HG03521 (cell line): ENCODE data around the gene TAOK1.

Experiments used
- ATAC-seq: cut with Tn5 transposase; IDR thresholded peaks from one replicate; pipeline ENCODE4 v1.9.1; 2021; ENCODE audit warnings: mild to moderate bottlenecking, moderate library complexity; ENCODE audit not compliant: unreplicated experiment

The TAOK1 gene

DNA sequence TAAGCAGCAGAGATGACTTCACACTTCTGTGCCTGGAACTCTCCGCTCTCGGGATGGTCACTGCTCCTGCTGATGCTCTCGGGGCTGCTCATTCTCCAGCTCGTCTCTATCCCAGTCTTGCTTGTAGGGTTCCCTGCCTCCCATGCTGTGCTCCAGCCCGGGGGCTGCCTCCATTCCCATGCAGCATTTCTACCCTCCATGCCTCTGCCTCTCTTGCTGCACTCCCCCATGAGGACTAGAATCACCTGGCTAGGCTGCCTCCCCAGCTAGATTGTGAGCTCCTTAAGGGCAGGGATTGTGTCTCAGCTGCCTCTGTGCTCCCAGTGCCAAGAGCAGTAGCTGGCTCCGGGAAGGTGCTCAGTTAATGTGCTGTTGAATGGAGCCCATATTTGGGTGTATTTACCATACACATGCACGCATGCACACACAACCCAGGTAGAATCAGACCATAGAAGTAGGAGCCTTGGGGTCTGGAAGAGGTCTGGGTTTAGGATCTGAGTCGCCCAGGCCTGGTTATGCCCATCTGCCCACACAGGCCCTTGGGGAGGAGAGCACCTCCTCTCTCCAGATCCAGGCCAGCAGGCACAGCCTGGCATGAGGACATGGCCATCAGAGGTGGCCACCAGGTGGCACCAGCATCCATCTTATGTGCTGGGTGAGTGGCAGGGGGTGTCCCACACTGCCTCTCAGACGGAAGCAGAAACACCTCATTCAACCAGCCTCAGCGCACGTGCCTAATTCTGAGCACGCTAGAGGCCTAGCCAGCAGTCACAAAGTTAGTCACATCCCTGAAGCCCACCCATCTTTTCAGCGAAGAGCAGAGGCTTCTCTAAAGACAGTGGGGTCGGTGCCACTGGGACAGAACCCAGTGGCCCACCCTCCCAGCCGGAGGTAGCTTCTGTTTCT, 190.0 kb downstream of the TAOK1 start:
- ATAC-seq: peak; percentile 67

DNA sequence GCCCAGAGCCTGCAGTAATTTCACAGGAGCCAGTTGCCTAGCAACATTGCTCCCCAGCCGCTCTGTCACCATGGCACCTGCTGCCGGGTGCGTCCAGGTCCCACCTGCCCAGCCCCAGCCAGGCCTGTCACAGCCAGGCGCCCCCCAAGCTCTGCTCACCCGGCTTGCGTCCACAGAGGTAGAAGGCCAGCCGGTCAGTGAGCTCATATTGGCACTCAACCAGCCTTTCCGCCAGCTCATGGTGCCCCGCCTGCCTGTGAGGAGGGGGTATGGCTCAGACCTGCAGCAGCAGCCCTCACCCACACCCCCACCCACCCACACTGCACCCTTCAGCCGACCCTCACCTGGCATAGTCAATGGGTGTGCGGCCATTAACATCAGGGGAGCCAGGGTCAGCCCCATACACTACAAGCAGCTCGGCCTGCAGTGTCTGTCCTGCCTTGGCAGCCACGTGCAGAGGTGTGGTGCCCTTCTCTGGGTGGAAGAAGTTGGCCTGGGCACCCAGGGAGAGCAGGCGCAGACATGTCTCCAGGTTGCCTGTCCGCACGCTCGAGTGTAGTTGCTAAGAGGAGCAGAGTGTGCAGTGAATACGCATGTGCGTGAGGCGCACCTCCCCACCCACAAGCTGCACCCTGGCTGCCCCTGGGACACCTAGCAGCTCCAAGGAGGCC, 191.6 kb downstream of the TAOK1 start:
- ATAC-seq: no peak

GRCh38 chr17:29582254-29582765, 192.1 kb downstream of the TAOK1 start:
- ATAC-seq: no peak

- no peak for ATAC-seq
Observed at GRCh38 chr17:29582772-29583171, 192.6 kb downstream of the TAOK1 start.

DNA sequence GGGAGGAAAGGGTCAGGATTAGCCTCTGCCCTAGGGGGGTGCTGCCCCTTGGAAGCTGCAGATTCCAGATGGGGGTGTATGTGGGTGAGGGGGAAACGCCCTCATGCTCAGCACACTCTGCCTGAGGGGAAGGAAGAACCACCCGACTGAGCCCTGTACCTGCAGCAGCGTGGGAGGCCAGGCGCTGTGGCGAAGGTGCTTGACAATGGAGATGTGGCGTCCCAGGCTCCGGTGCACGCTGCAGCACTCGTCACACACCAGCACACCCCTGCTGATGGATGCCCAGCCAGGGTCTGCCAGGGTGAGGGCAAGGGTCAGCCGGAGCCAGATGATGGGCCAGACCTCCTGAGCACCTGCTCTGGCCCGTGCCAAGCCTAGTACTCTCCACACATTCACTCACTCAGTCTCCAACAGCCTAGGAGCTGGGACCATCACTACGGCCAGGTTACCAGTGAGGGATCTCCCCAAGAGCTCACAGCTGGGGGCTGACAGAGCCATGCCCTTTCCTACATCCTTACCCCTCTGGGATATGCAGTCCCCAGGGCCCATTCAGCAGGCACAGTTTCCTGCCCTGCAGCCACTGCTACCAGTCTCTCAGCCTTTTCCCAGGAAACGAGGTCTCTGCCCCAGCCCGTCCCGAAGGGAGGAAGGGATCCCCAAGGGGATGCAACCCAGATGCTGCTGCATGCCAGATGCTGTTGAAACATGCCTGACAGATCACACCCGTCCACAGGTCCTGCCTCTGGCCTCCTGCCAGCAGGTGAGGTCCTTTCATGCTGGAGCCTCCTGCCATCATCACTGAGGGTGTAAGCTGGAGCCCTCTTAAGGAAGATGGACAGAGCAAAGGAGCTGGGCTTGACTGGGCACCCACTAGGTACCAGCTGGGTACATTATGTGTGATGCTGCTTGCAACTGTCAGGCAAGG, 193.4 kb downstream of the TAOK1 start:
- ATAC-seq: no peak

- no peak for ATAC-seq
Observed at GRCh38 chr17:29584452-29585079, 194.4 kb downstream of the TAOK1 start.

DNA sequence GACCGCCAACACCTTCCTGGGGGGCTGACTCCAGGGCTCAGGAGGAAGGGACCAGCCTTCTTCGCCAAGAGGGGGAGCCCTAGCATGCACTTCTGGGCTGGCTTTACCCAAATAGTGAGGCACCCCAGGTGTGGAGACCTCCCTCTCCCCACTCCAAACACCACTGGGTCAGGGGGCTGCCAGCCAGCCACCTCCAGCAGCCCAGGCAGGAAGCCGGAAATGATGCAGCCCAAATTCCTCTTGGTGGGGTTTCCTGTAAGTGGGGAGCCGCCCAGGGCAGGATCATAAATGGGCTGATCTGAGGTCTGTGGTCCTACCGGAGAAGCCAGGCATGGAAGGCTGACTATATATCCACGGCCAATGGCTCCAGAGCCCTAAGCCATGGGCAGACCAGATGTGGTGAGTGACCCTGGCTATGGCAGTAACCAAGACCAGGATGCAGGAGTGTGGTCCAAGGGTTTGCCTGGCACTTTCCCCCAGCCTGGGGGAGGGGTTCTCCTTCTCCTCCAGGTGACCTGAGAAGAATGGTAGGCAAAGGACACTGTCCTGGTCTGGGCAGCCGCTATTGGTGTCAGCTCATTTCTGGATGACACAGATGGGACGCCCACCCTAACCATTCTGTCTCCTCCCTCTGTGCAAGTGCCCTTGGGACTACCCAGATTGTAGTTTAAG, 195.1 kb downstream of the TAOK1 start:
- no peak for ATAC-seq

DNA sequence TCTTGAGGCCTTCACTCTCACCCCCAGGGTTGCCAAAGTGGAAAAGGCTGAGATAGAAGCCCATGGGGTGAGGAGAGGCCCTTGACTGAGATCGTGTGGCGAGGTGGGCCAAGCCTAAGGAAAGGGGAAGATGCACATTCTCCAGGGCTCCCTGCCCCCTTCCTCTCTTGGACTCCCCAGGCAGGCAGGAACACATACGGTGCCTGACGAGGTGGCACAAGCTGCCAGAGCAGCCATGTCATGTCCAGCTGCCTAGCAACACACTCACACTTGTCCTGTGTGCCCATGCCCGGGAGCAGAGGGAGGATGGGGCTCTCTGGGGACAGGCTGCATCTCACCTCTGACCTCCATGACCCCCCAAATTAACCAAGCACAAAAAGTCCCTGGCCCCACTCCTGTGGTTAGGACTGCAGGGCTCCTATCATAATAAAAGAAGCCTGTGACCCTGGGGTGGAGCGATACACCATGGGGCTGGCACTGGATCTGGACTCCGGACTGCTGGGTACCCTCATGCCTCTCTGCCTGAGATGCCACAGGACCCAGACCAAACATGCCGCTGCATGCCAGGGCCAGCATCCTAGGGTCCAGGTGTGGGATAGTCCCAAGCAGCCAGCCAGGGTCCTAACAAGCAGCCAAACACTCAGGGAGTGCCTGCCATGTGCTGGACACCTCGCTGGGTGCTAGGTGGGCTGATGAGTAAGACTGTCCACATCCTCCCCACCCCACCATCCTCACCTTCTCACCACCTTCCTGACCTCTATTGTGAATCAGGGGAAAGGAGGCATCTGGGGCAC, 196.7 kb downstream of the TAOK1 start:
- no peak for ATAC-seq

DNA sequence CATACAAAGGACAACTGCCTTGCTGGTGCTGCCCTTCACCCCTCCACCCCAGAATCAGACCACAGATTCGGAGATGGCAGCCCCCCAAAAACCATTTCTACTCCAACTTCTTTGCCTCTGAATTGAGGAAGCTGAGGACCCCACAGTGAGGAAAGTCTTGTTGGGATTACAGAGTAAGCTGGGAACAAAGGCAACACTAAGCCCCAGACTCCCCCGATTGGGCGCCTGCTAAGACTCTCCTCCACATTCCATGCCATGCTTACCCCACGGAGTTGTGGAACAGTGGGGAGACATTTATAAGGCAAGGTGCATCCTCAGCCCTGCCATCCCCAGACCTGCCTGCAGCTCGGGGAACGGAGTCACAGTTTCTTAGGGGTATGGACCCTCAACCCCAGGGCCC, 197.4 kb downstream of the TAOK1 start:
- ATAC-seq: no peak

GRCh38 chr17:29588017-29588561, 197.9 kb downstream of the TAOK1 start:
- no peak for ATAC-seq

DNA sequence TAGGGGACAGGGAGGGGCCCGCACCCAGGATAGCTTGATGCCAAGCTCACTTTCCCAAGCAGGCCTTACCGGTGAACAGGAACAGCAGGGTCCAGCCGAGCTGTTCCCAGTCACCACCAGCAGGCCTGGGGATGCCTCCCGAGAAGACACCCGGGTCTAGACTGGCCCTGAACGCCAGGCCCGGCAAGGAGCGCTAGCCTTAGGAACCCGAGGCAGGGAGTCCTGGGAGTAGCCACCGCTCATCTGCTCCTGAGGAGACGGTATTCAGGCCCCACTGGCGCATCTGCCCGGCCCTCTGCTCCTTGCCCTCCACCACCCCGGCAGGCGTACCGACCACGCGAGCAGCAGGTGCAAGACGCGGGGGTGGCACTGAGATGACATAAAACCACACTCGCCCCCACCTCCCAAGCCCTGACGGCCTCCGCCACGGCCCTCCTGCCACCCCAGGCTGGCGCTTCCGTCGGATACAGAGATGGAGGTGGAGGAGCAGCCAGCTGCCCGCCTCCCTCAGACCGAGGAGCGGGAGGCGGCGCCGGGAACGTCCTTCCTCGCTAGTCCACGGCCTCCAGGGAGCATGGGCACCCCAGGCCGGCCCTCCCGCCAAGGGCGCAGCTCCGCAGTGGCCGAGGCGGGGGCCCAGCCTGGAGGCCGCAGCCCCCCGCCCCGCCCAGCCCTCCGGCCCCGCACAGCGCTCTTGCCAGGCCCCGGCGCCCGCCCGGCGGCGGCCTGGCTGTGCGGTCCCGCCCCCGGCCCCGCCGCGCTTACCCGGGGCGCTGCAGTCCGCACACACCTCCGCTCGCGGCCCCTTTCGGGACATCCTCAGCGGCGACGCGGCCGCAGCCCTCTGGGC, 198.6 kb downstream of the TAOK1 start:
- ATAC-seq: peak; percentile 9

DNA sequence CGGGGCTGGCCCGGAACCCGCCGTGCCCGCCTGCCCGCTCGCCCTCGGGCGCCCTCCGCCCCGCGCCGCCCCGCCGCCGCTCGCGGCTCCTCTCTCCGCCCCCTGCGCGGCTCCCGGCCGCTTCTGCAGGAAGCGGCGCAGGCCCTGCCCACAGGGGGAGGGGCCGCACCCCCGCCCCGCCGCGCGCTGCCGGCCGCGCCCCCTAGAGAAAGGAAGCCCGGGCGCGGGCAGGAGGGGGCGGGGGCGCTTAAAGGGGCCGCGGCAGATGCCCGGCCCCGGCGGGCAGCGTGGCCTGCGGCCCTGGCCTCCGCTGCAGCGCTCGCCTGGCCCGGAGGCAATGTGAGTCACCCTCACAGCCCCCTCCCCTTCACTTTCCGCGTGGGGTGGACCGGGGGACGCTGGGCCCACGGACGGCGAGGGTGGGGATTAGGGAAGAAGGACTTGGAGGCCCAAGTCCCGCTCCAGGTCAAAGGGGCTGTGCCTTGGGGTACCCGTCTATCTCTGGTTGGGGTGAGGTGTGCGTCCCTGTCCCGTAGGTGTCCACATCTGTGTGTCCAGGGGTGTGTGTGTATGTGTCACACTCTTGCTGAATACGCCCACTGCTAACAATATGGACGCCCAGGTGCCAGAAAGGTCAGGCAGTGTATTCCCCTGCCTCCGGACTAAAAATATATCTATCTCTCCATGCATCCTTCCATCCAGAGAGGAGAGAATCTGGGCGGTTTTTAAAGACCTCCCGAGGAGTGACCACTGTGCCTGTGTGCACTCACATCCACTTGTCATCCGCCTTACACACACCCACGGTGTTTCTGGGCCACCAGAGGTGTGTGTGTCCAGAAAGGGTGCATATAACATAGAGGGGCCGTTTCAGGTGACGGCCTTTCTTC, 199.6 kb downstream of the TAOK1 start, which contains the start of gene GIT1:
Gene GIT1 (minus strand): TSS at position 125 of the 887 bp plus-strand sequence. CDS start 270 bp downstream, outside the sequence.
- peak; percentile 70 for ATAC-seq

DNA sequence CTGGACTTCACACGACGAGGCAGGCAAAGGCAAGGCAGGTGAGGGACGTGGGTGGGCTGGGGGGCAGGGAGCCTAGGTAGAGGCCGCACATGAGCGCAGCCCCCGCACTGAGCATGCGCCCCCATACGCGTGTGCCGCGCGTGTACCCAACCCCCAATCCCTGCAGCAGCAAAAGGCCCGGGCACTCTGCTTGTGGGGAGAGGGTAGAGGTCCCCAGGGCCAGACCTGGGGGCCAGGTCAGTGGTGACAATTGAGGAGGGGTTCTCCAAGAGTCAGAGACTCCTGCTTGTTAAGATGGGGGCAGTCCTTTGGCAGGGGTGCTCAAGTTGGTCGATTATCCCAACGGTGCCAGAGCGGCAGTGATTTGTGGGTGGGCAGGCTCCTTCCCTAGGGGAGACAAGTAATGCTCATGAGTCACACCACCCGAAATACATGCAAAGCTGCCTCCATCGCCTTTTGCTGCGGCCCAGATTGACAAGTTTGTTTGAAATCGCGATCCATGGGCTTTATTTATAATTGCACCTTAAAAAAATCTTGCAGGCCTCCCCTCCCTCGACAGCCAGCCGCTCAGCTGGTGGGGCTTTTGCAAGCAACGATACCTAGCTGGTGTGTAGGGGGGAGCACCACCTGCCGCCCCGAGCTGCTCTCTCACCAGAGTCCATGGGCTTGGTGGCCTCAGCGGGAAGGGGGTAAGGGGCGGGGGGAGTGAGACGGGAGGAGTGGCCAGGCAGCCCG, 200.4 kb downstream of the TAOK1 start:
- no peak for ATAC-seq

- no peak for ATAC-seq
Observed at GRCh38 chr17:29591146-29591736, 201.1 kb downstream of the TAOK1 start.

DNA sequence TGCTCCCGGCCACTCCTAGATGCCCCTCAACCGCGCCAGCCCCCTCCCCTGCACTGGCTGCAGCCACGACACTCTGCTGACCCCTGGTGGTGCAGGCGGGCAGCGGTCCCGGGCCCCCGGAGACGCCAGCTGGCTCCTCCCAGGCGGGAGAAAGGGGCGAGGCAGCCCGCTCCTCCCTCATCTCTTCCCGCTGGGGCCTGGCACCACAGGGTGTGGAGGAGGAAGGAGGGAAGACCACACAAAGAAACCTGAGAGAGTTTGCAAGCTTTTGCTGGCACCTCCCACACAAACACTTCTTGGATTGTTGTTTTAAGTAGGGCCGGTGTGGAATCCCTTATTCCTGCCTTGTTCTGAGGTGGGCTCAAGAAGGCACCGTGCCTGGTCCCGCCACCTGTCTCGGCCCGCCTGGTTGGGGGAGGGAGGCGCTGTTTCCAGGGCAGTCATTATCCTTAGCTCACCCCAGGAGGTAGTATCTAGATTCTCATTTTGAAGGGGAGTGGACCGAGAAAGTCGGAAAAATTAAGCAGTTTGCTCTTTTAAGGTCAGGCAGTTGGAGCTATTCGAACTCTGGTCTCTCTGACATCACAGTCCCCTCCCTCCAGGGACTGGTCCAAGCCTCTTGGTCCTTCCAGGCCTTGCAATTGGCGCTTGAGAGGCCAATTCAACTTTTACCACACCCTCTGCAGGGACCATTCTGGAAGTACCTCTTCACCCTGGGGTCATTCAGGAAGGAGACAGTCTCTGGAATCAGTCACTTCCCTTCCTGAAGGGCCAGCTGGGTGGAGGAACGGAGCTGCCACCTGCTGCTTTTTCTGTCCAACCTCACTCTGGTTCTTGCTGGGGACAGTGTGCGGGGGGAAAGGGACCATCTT, 201.8 kb downstream of the TAOK1 start:
- no peak for ATAC-seq
